ENCODE data around the gene CNOT4.

Gene CNOT4

DNA sequence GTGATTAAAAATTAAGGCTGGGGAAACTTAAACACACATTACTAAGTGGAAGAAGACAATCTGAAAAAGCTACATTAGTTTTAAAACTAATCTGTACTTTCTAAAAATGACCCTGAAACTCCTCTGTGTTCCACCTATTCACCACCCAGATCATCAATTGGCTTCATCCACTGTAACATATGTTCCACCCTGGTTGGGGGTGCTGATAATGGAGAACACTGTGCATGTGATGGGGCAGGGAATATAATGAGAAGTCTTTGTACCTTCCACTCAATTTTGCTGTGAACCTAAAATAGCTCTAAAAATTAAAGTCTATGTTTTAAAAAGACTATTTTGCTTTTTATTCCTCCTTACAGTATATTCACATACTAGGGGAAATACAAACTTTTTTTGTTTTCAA lies 132.7 kb downstream of the CNOT4 start:
- H3K27me3 ChIP-seq (ENCODE audit: insufficient read depth, low read depth, severe bottlenecking): no peaks in the 10 kb centered on the region
- no peak overlapping the region for H3K27ac ChIP-seq
- DNase-seq: no peak
- no peaks in the 10 kb centered on the region for H3K9me3 ChIP-seq (ENCODE audit: severe bottlenecking)
- H3K4me3 ChIP-seq (ENCODE audit: low read depth, low read length): no peak overlapping the region
- no peaks in the 10 kb centered on the region for H3K36me3 ChIP-seq
- no peak for TF ChIP-seq CTCF (IDR thresholded peaks at IDR 0.05; ENCODE audit: low read depth, low read length)

- no peaks in the 10 kb centered on the region for H3K36me3 ChIP-seq
- TF ChIP-seq CTCF (IDR thresholded peaks at IDR 0.05; ENCODE audit: low read depth, low read length): no peak
- H3K27ac ChIP-seq: no peak overlapping the region
- H3K4me3 ChIP-seq (ENCODE audit: low read depth, low read length): no peak overlapping the region
- no peaks in the 10 kb centered on the region for H3K9me3 ChIP-seq (ENCODE audit: severe bottlenecking)
- no peaks in the 10 kb centered on the region for H3K27me3 ChIP-seq (ENCODE audit: insufficient read depth, low read depth, severe bottlenecking)
- DNase-seq: no peak
Observed at GRCh38 chr7:135375908-135376699, 133.8 kb downstream of the CNOT4 start.

DNA sequence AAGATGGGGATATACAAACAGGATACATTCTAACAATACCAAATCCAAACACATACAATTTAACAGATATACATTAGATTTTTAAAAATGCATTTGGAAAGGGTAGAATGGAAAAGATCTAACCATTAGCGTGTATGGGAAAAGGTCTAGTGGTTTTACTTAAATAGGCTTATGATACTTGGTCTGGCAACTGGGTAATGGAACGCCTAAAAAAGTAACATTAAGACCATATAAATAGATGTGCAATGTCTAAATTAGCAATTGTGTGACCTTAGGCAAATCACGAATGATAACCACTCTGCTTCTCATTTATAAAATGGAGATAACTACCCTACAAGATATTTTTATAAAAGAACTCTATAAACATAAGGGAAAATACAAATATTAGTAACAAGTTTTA lies 135.2 kb downstream of the CNOT4 start:
- DNase-seq: no peak
- Histone ChIP-seq H3K27ac (no peak overlapping the region), H3K4me3 (ENCODE audit: low read depth, low read length) (no peak overlapping the region), H3K9me3 (ENCODE audit: severe bottlenecking) (no peaks in the 10 kb centered on the region), H3K36me3 (no peaks in the 10 kb centered on the region), H3K27me3 (ENCODE audit: insufficient read depth, low read depth, severe bottlenecking) (no peaks in the 10 kb centered on the region)
- no peak for TF ChIP-seq CTCF (IDR thresholded peaks at IDR 0.05; ENCODE audit: low read depth, low read length)

- Histone ChIP-seq H3K4me3 (ENCODE audit: low read depth, low read length) (no peak overlapping the region), H3K27ac (no peak overlapping the region), H3K27me3 (ENCODE audit: insufficient read depth, low read depth, severe bottlenecking) (no peaks in the 10 kb centered on the region), H3K9me3 (ENCODE audit: severe bottlenecking) (no peaks in the 10 kb centered on the region), H3K36me3 (no peaks in the 10 kb centered on the region)
- DNase-seq: no peak
- TF ChIP-seq CTCF (IDR thresholded peaks at IDR 0.05; ENCODE audit: low read depth, low read length): no peak
Observed at GRCh38 chr7:135372222-135372621, 137.7 kb downstream of the CNOT4 start.

- Histone ChIP-seq H3K27me3 (ENCODE audit: insufficient read depth, low read depth, severe bottlenecking) (no peaks in the 10 kb centered on the region), H3K36me3 (no peaks in the 10 kb centered on the region), H3K27ac (no peak overlapping the region), H3K9me3 (ENCODE audit: severe bottlenecking) (no peaks in the 10 kb centered on the region), H3K4me3 (ENCODE audit: low read depth, low read length) (no peak overlapping the region)
- DNase-seq: no peak
- TF ChIP-seq CTCF (IDR thresholded peaks at IDR 0.05; ENCODE audit: low read depth, low read length): no peak
Observed at GRCh38 chr7:135370656-135371055, 139.2 kb downstream of the CNOT4 start.

DNA sequence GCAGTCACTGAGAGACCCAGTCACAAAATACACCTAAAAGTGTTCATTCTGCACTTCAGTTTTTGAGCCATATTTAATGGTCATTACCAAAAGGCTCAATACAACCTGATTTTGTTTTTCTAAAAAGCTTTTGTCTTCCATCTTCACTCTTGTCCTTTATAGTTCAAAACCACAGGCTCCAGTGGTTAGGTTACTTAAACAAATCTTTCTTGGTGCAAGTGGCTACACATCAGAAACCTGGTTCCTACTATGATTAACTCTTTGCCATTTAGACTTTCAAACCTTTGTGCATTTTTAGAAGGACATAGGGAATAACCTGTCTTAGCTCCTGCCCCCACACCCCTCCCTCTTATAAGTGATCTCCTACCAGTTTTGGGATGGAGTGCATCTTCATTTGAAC lies 140.5 kb downstream of the CNOT4 start:
- Histone ChIP-seq H3K9me3 (ENCODE audit: severe bottlenecking) (no peaks in the 10 kb centered on the region), H3K4me3 (ENCODE audit: low read depth, low read length) (no peak overlapping the region)
- no peak for TF ChIP-seq CTCF (IDR thresholded peaks at IDR 0.05; ENCODE audit: low read depth, low read length)

More for the DNA sequence above, 140.5 kb downstream of the CNOT4 start:
- no peak overlapping the region for H3K27ac ChIP-seq
- H3K27me3 ChIP-seq (ENCODE audit: insufficient read depth, low read depth, severe bottlenecking): no peaks in the 10 kb centered on the region
- DNase-seq: no peak
- no peaks in the 10 kb centered on the region for H3K36me3 ChIP-seq

Data from WERI-Rb-1 (cell line).